Liver (tissue), 9 donors: ENCODE data around the gene TAPT1. TPM values are rescaled to one million over a fixed set of nuclear protein-coding genes. Genes with fewer than 3 reads are reported as not detected.
"Not testable (repeated sequence)": the region's sequence is repeated elsewhere in the genome, so short reads cannot be mapped to it uniquely, and the experiment has no call there.

ENCODE experiments used
- DNase-seq: peaks from one replicate; pipeline ENCODE4 v3.0.0-alpha.2; 2017; ENCODE audit warnings: low spot score
- H3K27ac ChIP-seq, 2 donors: one replicate each; pipeline ENCODE4 v1.7.0; 2013; ENCODE audit warnings: inconsistent platforms in 2 of 2, low read length in 2 of 2, control low read depth in 1 of 2, low read depth in 1 of 2, mild to moderate bottlenecking in 1 of 2
- H3K27me3 ChIP-seq, 4 donors: one replicate each; pipeline versions ENCODE4 v1.6.1 to v1.7.0; 2013; ENCODE audit warnings: low read length in 3 of 4, inconsistent platforms in 1 of 4, mild to moderate bottlenecking in 1 of 4, moderate library complexity in 1 of 4; ENCODE audit not compliant: control insufficient read depth in 4 of 4, insufficient read depth in 4 of 4
- H3K36me3 ChIP-seq, 4 donors: one replicate each; pipeline versions ENCODE4 v1.6.1 to v1.7.0; 2013; ENCODE audit warnings: low read length in 3 of 4, mild to moderate bottlenecking in 3 of 4, low read depth in 1 of 4, moderate library complexity in 1 of 4; ENCODE audit not compliant: control insufficient read depth in 4 of 4, insufficient read depth in 3 of 4
- H3K4me1 ChIP-seq, 4 donors: one replicate each; pipeline versions ENCODE4 v1.6.1 to v1.7.0; 2013; ENCODE audit warnings: low read length in 3 of 4, mild to moderate bottlenecking in 3 of 4, moderate library complexity in 1 of 4; ENCODE audit not compliant: control insufficient read depth in 4 of 4, insufficient read depth in 4 of 4
- H3K4me3 ChIP-seq, 3 donors: one replicate each; pipeline versions ENCODE4 v1.6.1 to v1.7.0; 2013; ENCODE audit warnings: low read length in 3 of 3, control low read depth in 1 of 3, low read depth in 1 of 3, mild to moderate bottlenecking in 1 of 3
- H3K9ac ChIP-seq, 2 donors: one replicate each; pipeline ENCODE4 v1.7.0; 2013; ENCODE audit warnings: low read length in 2 of 2, mild to moderate bottlenecking in 2 of 2, moderate library complexity in 2 of 2, control low read depth in 1 of 2, low read depth in 1 of 2
- H3K9me3 ChIP-seq, 4 donors: one replicate each; pipeline versions ENCODE4 v1.6.1 to v1.7.0; 2013; ENCODE audit warnings: low read length in 3 of 4; ENCODE audit not compliant: control insufficient read depth in 4 of 4
- ATF3 ChIP-seq: IDR thresholded peaks from 2 replicates; pipeline ENCODE4 v1.6.1; 2016; ENCODE audit warnings: antibody characterized with exemption
- EGR1 ChIP-seq, 2 donors: IDR thresholded peaks; 2 replicates each; pipeline ENCODE4 v1.6.1; 2016 to 2018; ENCODE audit warnings: antibody characterized with exemption in 2 of 2, low read depth in 2 of 2
- FOXA1 ChIP-seq: IDR thresholded peaks from 2 replicates; pipeline ENCODE4 v1.6.1; 2016; ENCODE audit warnings: antibody characterized with exemption
- FOXA2 ChIP-seq: IDR thresholded peaks from 2 replicates; pipeline ENCODE4 v1.6.1; 2016; ENCODE audit warnings: antibody characterized with exemption
- GABPA ChIP-seq, 2 donors: IDR thresholded peaks in 1 of 2; conservative IDR thresholded peaks in 1 of 2; 2 replicates each; pipeline ENCODE4 v1.6.1; 2016; ENCODE audit warnings: antibody characterized with exemption in 2 of 2, mild to moderate bottlenecking in 1 of 2, moderate library complexity in 1 of 2
- HNF4A ChIP-seq, 2 donors: conservative IDR thresholded peaks; 2 replicates each; pipeline ENCODE4 v1.6.1; 2016; ENCODE audit warnings: antibody characterized with exemption in 2 of 2, mild to moderate bottlenecking in 2 of 2
- HNF4G ChIP-seq: IDR thresholded peaks from 2 replicates; pipeline ENCODE4 v1.6.1; 2016; ENCODE audit warnings: antibody characterized with exemption
- JUND ChIP-seq, 2 donors: IDR thresholded peaks; 2 replicates each; pipeline ENCODE4 v1.6.1; 2016; ENCODE audit warnings: antibody characterized with exemption in 2 of 2
- NR2F2 ChIP-seq: IDR thresholded peaks from 2 replicates; pipeline ENCODE4 v1.6.1; 2016; ENCODE audit warnings: antibody characterized with exemption
- RAD21 ChIP-seq, 2 donors: IDR thresholded peaks; 2 replicates each; pipeline ENCODE4 v1.6.1; 2016; ENCODE audit warnings: antibody characterized with exemption in 2 of 2, mild to moderate bottlenecking in 2 of 2
- REST ChIP-seq: IDR thresholded peaks from 2 replicates; pipeline ENCODE4 v1.6.1; 2016; ENCODE audit warnings: antibody characterized with exemption, mild to moderate bottlenecking
- RXRA ChIP-seq, 2 donors: IDR thresholded peaks; 2 replicates each; pipeline ENCODE4 v1.6.1; 2017 to 2018; ENCODE audit warnings: antibody characterized with exemption in 2 of 2, mild to moderate bottlenecking in 1 of 2
- SP1 ChIP-seq: IDR thresholded peaks from 2 replicates; pipeline ENCODE4 v1.6.1; 2018; ENCODE audit warnings: antibody characterized with exemption, mild to moderate bottlenecking
- WGBS: extraction: QIAGEN DNeasy Blood & Tissue Kit; methylation state at CpG from one replicate; pipeline ENCODE4 v1.1.7; 2013; 5-methylcytosine and 5-hydroxymethylcytosine counted together
- polyA plus RNA-seq, 2 donors: library from polyadenylated mRNA; stranded (reverse) in 1 of 2; unstranded in 1 of 2; fragments of 200-250 nt in 1 of 2; fragments of >200 nt in 1 of 2; fragmentation: Nextera tagmentation in 1 of 2; extraction: Ambion mirVana in 1 of 2; gene quantifications; one replicate each; pipeline versions ENCODE4 v1.2.1 to v1.2.3, GENCODE V29; 2013 to 2015
- total RNA-seq, 2 donors: library from RNA; depleted of rRNA; stranded (reverse); fragments of >200 nt; gene quantifications; one replicate each; pipeline ENCODE4 v1.2.3, GENCODE V29; 2014
- TF ChIP-seq, protein P1 (sequence below): IDR thresholded peaks from 2 replicates; pipeline ENCODE4 v1.6.1; 2016; ENCODE audit warnings: antibody characterized with exemption
- TF ChIP-seq, protein P2 (sequence below): IDR thresholded peaks from 2 replicates; pipeline ENCODE4 v1.6.1; 2016; ENCODE audit warnings: antibody characterized with exemption
- TF ChIP-seq, protein P3 (sequence below): fragments of 150-350 bp; IDR thresholded peaks from 2 replicates; pipeline ENCODE4 v1.5.1; 2017; ENCODE audit warnings: improper control_type of control experiment, low read depth, low read length; ENCODE audit not compliant: missing input control
- donor health status: healthy.
- donor health status: healthy.
- donor health status: healthy.
- donor health status: healthy.
- donor health status: healthy.

The TAPT1 gene
- total and polyA plus RNA-seq, 4 donors, result 12.2 to 53.7 (median 22.1) TPM

GRCh38 chr4:16150716-16151115 lies 75.6 kb downstream of the TAPT1 start:
- Histone ChIP-seq H3K27me3 (no peaks in the 10 kb centered on the region), H3K4me3 (no peak overlapping the region), H3K9ac (no peak overlapping the region), H3K36me3 (no peaks in the 10 kb centered on the region), H3K27ac (no peak overlapping the region), H3K4me1 (no peaks in the 10 kb centered on the region), H3K9me3 (no peaks in the 10 kb centered on the region)
- DNase-seq, result no peak
- TF ChIP-seq FOXA2, result no peak
- TF ChIP-seq, protein P1, sequence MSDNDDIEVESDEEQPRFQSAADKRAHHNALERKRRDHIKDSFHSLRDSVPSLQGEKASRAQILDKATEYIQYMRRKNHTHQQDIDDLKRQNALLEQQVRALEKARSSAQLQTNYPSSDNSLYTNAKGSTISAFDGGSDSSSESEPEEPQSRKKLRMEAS, result no peak
- no peak for TF ChIP-seq EGR1 (IDR thresholded peaks at IDR 0.05; ENCODE audit: low read depth in 2 of 2)
- TF ChIP-seq RAD21 (IDR thresholded peaks at IDR 0.05), result no peak
- no peak for TF ChIP-seq RXRA (IDR thresholded peaks at IDR 0.05)
- TF ChIP-seq ATF3, result no peak
- TF ChIP-seq, protein P2, sequence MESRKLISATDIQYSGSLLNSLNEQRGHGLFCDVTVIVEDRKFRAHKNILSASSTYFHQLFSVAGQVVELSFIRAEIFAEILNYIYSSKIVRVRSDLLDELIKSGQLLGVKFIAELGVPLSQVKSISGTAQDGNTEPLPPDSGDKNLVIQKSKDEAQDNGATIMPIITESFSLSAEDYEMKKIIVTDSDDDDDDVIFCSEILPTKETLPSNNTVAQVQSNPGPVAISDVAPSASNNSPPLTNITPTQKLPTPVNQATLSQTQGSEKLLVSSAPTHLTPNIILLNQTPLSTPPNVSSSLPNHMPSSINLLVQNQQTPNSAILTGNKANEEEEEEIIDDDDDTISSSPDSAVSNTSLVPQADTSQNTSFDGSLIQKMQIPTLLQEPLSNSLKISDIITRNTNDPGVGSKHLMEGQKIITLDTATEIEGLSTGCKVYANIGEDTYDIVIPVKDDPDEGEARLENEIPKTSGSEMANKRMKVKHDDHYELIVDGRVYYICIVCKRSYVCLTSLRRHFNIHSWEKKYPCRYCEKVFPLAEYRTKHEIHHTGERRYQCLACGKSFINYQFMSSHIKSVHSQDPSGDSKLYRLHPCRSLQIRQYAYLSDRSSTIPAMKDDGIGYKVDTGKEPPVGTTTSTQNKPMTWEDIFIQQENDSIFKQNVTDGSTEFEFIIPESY, result no peak
- TF ChIP-seq SP1, result no peak
- no peak for TF ChIP-seq NR2F2
- TF ChIP-seq GABPA (IDR thresholded peaks at IDR 0.05 in 1 of 2, conservative IDR thresholded peaks at IDR 0.05 in 1 of 2), result no peak
- 97% methylated on average over 2 of the region's 2 CpGs for WGBS

DNA sequence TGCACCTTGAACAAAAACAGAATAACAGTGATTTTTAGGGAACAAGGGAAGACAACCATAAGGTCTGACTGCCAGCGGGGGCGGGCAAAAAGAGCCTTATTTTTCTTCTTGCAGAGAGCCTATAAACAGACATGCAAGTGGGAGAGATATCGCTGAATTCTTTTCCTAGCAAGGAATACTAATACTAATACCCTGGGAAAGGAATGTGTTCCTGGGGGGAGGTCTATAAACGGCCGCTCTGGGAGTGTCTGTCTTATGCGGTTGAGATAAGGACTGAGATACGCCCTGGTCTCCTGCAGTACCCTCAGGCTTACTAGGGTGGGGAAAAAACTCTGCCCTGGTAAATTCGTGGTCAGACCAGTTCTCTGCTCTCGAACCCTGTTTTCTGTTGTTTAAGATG lies 81.4 kb downstream of the TAPT1 start:
- not testable (repeated sequence) for H3K27ac ChIP-seq, H3K9ac ChIP-seq, H3K4me3 ChIP-seq, DNase-seq, H3K9me3 ChIP-seq, H3K27me3 ChIP-seq, H3K4me1 ChIP-seq, H3K36me3 ChIP-seq
- 86% methylated on average over 9 of the region's 9 CpGs for WGBS

GRCh38 chr4:16142598-16143310 lies 83.5 kb downstream of the TAPT1 start:
- DNase-seq, result no peak
- H3K4me1 ChIP-seq, result no peaks in the 10 kb centered on the region
- no peak overlapping the region for H3K27ac ChIP-seq
- no peak overlapping the region for H3K4me3 ChIP-seq
- no peak overlapping the region for H3K9ac ChIP-seq
- peaks cover 0 to 3% (median under 1%) of the 10 kb centered on the region in 4 donors for H3K9me3 ChIP-seq
- no peaks in the 10 kb centered on the region for H3K27me3 ChIP-seq
- no peaks in the 10 kb centered on the region for H3K36me3 ChIP-seq
- 77% methylated on average over 5 of the region's 5 CpGs for WGBS
- TF ChIP-seq JUND (IDR thresholded peaks at IDR 0.05) (no peak), GABPA (IDR thresholded peaks at IDR 0.05 in 1 of 2, conservative IDR thresholded peaks at IDR 0.05 in 1 of 2) (no peak), NR2F2 (no peak), FOXA1 (no peak), RXRA (IDR thresholded peaks at IDR 0.05) (no peak), FOXA2 (no peak), REST (no peak), HNF4A (conservative IDR thresholded peaks at IDR 0.05) (no peak), SP1 (no peak), ATF3 (no peak), HNF4G (no peak), EGR1 (IDR thresholded peaks at IDR 0.05; ENCODE audit: low read depth in 2 of 2) (no peak)
- TF ChIP-seq, protein P1, result no peak
- TF ChIP-seq, protein P3, sequence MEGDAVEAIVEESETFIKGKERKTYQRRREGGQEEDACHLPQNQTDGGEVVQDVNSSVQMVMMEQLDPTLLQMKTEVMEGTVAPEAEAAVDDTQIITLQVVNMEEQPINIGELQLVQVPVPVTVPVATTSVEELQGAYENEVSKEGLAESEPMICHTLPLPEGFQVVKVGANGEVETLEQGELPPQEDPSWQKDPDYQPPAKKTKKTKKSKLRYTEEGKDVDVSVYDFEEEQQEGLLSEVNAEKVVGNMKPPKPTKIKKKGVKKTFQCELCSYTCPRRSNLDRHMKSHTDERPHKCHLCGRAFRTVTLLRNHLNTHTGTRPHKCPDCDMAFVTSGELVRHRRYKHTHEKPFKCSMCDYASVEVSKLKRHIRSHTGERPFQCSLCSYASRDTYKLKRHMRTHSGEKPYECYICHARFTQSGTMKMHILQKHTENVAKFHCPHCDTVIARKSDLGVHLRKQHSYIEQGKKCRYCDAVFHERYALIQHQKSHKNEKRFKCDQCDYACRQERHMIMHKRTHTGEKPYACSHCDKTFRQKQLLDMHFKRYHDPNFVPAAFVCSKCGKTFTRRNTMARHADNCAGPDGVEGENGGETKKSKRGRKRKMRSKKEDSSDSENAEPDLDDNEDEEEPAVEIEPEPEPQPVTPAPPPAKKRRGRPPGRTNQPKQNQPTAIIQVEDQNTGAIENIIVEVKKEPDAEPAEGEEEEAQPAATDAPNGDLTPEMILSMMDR, result no peak
